ENCODE measurements around the gene TRABD2B.

GRCh38 chr1:47814612-47815395 lies 182.4 kb downstream of the TRABD2B start:
- TF ChIP-seq CTCF (conservative IDR thresholded peaks at IDR 0.05; ENCODE audit: low read depth, low read length) (no peak), SMC3 (IDR thresholded peaks at IDR 0.05; ENCODE audit: low read depth, low read length) (no peak), USF2 (IDR thresholded peaks at IDR 0.05; ENCODE audit: low read depth, low read length) (no peak), POLR2A (IDR thresholded peaks at IDR 0.05; ENCODE audit: low read depth, low read length) (no peak), ELK1 (IDR thresholded peaks at IDR 0.05; ENCODE audit: borderline replicate concordance, low read depth, low read length) (no peak), CEBPB (IDR thresholded peaks at IDR 0.05; ENCODE audit: low read depth, low read length) (no peak), RFX5 (IDR thresholded peaks at IDR 0.05; ENCODE audit: low read depth, low read length) (no peak), FOS (IDR thresholded peaks at IDR 0.05; ENCODE audit: low read depth, low read length) (no peak), CHD1 (IDR thresholded peaks at IDR 0.05; ENCODE audit: low read depth, low read length) (no peak)
